ENCODE data around the gene SLC19A1.

Gene SLC19A1

GRCh38 chr21:45497846-45498645 is 44.2 kb downstream of the SLC19A1 start:
- no peaks in the 10 kb centered on the region for H3K36me3 ChIP-seq (ENCODE audit: control insufficient read depth, insufficient read depth, low read length)
- no peaks in the 10 kb centered on the region for H3K4me1 ChIP-seq (ENCODE audit: control insufficient read depth, insufficient read depth, low read length, poor library complexity, severe bottlenecking)
- no peak overlapping the region for H3K4me3 ChIP-seq (ENCODE audit: insufficient read depth, low read depth, low read length, poor library complexity, severe bottlenecking)
- no peak overlapping the region for H3K27ac ChIP-seq (ENCODE audit: insufficient read depth, low read length, poor library complexity, severe bottlenecking)
- no peaks in the 10 kb centered on the region for H3K27me3 ChIP-seq (replicated peaks; ENCODE audit: control insufficient read depth, insufficient read depth, low read length, poor library complexity, severe bottlenecking)
- no peaks in the 10 kb centered on the region for H3K9me3 ChIP-seq (ENCODE audit: control insufficient read depth, low read length)
- no peak for DNase-seq

GRCh38 chr21:45496968-45497845 is 45.0 kb downstream of the SLC19A1 start:
- Histone ChIP-seq H3K27me3 (replicated peaks; ENCODE audit: control insufficient read depth, insufficient read depth, low read length, poor library complexity, severe bottlenecking) (no peaks in the 10 kb centered on the region), H3K9me3 (ENCODE audit: control insufficient read depth, low read length) (no peaks in the 10 kb centered on the region), H3K36me3 (ENCODE audit: control insufficient read depth, insufficient read depth, low read length) (no peaks in the 10 kb centered on the region), H3K27ac (ENCODE audit: insufficient read depth, low read length, poor library complexity, severe bottlenecking) (no peak overlapping the region), H3K4me1 (ENCODE audit: control insufficient read depth, insufficient read depth, low read length, poor library complexity, severe bottlenecking) (no peaks in the 10 kb centered on the region), H3K4me3 (ENCODE audit: insufficient read depth, low read depth, low read length, poor library complexity, severe bottlenecking) (no peak overlapping the region)
- no peak for DNase-seq

GRCh38 chr21:45496151-45496967 is 45.9 kb downstream of the SLC19A1 start:
- Histone ChIP-seq H3K27me3 (replicated peaks; ENCODE audit: control insufficient read depth, insufficient read depth, low read length, poor library complexity, severe bottlenecking) (no peaks in the 10 kb centered on the region), H3K4me3 (ENCODE audit: insufficient read depth, low read depth, low read length, poor library complexity, severe bottlenecking) (no peak overlapping the region), H3K4me1 (ENCODE audit: control insufficient read depth, insufficient read depth, low read length, poor library complexity, severe bottlenecking) (no peaks in the 10 kb centered on the region), H3K36me3 (ENCODE audit: control insufficient read depth, insufficient read depth, low read length) (no peaks in the 10 kb centered on the region), H3K9me3 (ENCODE audit: control insufficient read depth, low read length) (no peaks in the 10 kb centered on the region), H3K27ac (ENCODE audit: insufficient read depth, low read length, poor library complexity, severe bottlenecking) (no peak overlapping the region)
- DNase-seq = no peak

DNA sequence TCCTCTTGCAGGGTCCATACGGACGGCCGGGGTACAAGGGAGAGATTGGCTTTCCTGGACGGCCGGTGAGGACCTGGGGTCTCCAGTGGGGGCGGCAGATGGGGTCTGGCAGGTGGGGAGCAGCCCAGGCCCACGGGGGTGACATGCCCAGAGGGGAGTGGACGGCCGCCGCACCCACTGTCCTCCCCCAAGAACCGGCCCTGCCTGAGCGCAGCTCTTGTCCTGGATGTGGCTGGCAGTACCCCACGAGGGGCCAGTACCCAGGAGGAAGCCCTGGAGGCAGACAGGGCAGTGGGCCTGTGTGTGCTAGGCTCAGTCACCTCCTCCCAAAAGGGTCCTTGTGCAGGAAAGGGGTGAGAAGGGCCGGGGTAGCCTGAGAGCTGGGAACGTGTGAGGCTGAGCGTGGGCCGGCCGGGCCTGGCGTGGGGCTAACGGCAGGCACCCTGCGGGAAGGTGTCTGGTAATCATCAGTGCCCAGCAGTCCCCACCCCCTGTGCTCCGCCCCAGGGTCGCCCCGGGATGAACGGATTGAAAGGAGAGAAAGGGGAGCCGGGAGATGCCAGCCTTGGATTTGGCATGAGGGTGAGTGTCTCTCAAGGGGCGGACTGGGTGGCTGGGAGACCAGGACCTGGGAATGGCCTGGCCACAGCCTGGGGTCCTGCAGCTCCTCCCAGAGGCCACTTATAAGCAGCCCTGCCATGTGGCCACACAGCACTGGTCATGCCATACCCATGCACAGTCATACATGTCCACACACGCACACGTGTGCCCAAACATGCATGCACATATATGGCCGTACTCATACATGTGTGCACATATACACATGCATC is 47.2 kb downstream of the SLC19A1 start:
- DNase-seq = no peak
- Histone ChIP-seq H3K27me3 (replicated peaks; ENCODE audit: control insufficient read depth, insufficient read depth, low read length, poor library complexity, severe bottlenecking) (no peaks in the 10 kb centered on the region), H3K36me3 (ENCODE audit: control insufficient read depth, insufficient read depth, low read length) (no peaks in the 10 kb centered on the region)

DNA sequence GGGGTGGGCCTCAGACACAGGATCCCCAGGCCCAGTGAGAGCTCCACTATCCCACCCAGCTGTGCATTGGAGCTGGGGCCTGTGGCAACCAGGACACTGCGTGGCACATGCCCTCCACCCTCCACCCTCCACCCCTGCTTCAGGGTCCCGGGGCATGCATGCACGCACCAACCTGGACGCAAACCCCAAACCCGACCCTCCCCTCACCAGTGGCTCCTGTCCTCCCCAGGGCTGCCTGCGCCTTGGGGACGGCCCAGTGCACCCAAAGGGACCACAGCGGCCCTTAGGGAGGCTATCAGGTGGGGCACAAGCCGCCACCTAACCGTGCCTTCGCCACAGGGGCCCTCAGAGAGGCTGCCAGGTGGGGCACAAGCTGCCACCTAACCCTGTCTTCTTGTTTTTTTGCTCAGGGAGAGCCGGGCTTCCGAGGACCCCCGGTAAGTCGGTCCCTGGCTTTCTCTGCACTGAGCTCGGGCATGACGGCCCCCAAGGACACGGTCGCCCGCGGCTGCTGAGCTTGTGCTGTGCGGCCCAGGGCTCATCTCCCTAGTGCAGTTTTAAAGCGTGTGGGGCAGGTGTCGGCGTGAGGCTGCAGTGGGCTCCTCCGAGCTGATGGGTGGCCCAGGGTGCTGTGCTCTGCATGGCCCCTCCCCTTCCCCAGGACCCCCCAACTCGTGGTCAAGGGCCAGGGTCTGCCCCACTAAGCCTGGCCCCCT is 47.9 kb downstream of the SLC19A1 start:
- no peaks in the 10 kb centered on the region for H3K36me3 ChIP-seq (ENCODE audit: control insufficient read depth, insufficient read depth, low read length)
- no peak overlapping the region for H3K4me3 ChIP-seq (ENCODE audit: insufficient read depth, low read depth, low read length, poor library complexity, severe bottlenecking)
- no peaks in the 10 kb centered on the region for H3K4me1 ChIP-seq (ENCODE audit: control insufficient read depth, insufficient read depth, low read length, poor library complexity, severe bottlenecking)
- H3K27me3 ChIP-seq (replicated peaks; ENCODE audit: control insufficient read depth, insufficient read depth, low read length, poor library complexity, severe bottlenecking) = no peaks in the 10 kb centered on the region
- DNase-seq = no peak
- no peak overlapping the region for H3K27ac ChIP-seq (ENCODE audit: insufficient read depth, low read length, poor library complexity, severe bottlenecking)
- H3K9me3 ChIP-seq (ENCODE audit: control insufficient read depth, low read length) = no peaks in the 10 kb centered on the region

More for the DNA sequence above, 47.2 kb downstream of the SLC19A1 start:
- Histone ChIP-seq H3K9me3 (ENCODE audit: control insufficient read depth, low read length) (no peaks in the 10 kb centered on the region), H3K27ac (ENCODE audit: insufficient read depth, low read length, poor library complexity, severe bottlenecking) (no peak overlapping the region), H3K4me1 (ENCODE audit: control insufficient read depth, insufficient read depth, low read length, poor library complexity, severe bottlenecking) (no peaks in the 10 kb centered on the region), H3K4me3 (ENCODE audit: insufficient read depth, low read depth, low read length, poor library complexity, severe bottlenecking) (no peak overlapping the region)

DNA sequence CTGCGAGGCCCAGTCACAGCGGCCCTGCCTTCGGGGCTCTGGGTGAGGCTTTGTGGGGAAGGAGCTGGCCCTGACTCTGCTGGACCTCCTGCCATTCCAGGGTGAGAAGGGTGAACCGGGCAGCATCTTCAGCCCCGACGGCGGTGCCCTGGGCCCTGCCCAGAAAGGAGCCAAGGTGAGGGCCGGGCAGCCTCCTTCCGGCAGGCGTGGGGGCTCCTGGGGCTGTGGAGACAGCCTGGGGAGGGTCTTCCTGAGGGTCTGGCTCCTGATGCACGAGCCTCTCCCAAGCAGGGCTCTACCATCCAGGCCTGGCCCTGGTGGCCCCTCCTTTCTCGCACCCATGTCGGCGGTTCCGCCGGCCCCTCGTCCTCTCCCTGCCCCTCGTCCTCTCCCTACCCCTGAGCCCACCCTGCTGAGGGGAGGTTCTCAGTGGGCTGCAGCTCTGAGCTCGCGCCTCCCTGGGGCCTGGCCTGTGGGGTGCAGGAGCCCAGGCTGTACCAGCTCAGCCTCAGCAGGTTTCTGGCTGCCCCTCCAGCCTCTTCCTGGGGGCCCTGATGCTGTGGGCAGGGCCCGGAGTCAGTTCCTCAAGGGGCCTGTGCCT is 48.7 kb downstream of the SLC19A1 start:
- Histone ChIP-seq H3K9me3 (ENCODE audit: control insufficient read depth, low read length) (no peaks in the 10 kb centered on the region), H3K27me3 (replicated peaks; ENCODE audit: control insufficient read depth, insufficient read depth, low read length, poor library complexity, severe bottlenecking) (no peaks in the 10 kb centered on the region), H3K27ac (ENCODE audit: insufficient read depth, low read length, poor library complexity, severe bottlenecking) (no peak overlapping the region), H3K36me3 (ENCODE audit: control insufficient read depth, insufficient read depth, low read length) (no peaks in the 10 kb centered on the region), H3K4me1 (ENCODE audit: control insufficient read depth, insufficient read depth, low read length, poor library complexity, severe bottlenecking) (no peaks in the 10 kb centered on the region), H3K4me3 (ENCODE audit: insufficient read depth, low read depth, low read length, poor library complexity, severe bottlenecking) (no peak overlapping the region)
- no peak for DNase-seq

DNA sequence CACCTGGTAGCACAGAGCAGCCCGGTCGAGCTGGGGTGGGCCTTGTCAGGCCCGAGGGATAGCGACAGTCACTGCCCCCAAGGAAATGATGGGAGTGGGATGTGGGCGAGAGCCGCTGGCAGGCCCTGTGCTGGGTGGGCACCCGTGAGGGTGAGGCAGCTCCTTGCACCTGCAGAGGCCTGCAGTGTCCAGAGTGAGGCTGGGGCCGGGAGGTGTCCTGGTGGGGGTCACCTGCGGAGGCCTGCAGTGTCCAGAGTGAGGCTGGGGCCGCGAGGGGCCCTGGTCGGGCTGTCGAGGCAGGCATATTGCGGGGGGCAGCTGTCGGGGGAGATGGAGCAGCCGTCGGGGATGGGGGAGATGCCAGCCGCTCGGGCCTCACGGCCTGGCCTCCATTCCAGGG is 49.5 kb downstream of the SLC19A1 start:
- H3K27ac ChIP-seq (ENCODE audit: insufficient read depth, low read length, poor library complexity, severe bottlenecking) = no peak overlapping the region
- no peak for DNase-seq
- H3K27me3 ChIP-seq (replicated peaks; ENCODE audit: control insufficient read depth, insufficient read depth, low read length, poor library complexity, severe bottlenecking) = no peaks in the 10 kb centered on the region
- H3K4me3 ChIP-seq (ENCODE audit: insufficient read depth, low read depth, low read length, poor library complexity, severe bottlenecking) = no peak overlapping the region
- no peaks in the 10 kb centered on the region for H3K9me3 ChIP-seq (ENCODE audit: control insufficient read depth, low read length)
- H3K4me1 ChIP-seq (ENCODE audit: control insufficient read depth, insufficient read depth, low read length, poor library complexity, severe bottlenecking) = no peaks in the 10 kb centered on the region
- no peaks in the 10 kb centered on the region for H3K36me3 ChIP-seq (ENCODE audit: control insufficient read depth, insufficient read depth, low read length)

DNA sequence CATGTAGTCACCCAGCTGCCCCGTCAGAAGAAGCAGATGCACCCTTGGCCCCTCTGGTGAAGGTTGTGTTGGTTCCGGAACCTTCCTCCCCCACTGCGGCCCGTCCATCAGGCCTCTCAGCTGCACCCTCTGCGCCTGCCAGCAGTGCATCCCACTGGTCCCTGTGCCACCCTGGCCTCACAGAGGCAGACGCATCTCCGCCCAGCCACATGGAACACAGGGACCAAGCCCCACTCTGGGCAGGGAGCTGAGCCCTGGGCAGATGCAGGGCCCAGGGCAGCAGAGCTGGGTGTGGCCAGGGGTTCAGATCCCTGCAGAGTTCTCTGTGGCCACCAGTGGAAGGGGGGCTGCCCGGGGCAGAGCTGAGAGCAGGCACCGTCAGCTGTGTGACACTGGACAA is 50.6 kb downstream of the SLC19A1 start:
- no peaks in the 10 kb centered on the region for H3K4me1 ChIP-seq (ENCODE audit: control insufficient read depth, insufficient read depth, low read length, poor library complexity, severe bottlenecking)
- H3K27me3 ChIP-seq (replicated peaks; ENCODE audit: control insufficient read depth, insufficient read depth, low read length, poor library complexity, severe bottlenecking) = no peaks in the 10 kb centered on the region
- no peaks in the 10 kb centered on the region for H3K9me3 ChIP-seq (ENCODE audit: control insufficient read depth, low read length)
- no peak overlapping the region for H3K4me3 ChIP-seq (ENCODE audit: insufficient read depth, low read depth, low read length, poor library complexity, severe bottlenecking)
- DNase-seq = no peak
- H3K27ac ChIP-seq (ENCODE audit: insufficient read depth, low read length, poor library complexity, severe bottlenecking) = no peak overlapping the region
- H3K36me3 ChIP-seq (ENCODE audit: control insufficient read depth, insufficient read depth, low read length) = no peaks in the 10 kb centered on the region

Data from effector memory CD4-positive, alpha-beta T cell (primary cell).